ENCODE data around the gene GTF2H4. TPM values are rescaled to one million over a fixed set of nuclear protein-coding genes. Genes with fewer than 3 reads are reported as not detected.

GTF2H4 gene
- total and polyA plus RNA-seq, 2 of the 8 experiments (the other 6 are each of a cell fraction or from before 2014, with no cell fraction given), result 42.3 to 53.4 TPM

GRCh38 chr6:30917041-30917440, 9.0 kb downstream of the GTF2H4 start:
- Histone ChIP-seq H3K79me1 (ENCODE audit: low read depth, low read length) (no peaks in the 10 kb centered on the region), H4K91ac (replicated peaks; ENCODE audit: insufficient read length, low read length) (no peak overlapping the region), H2BK20ac (ENCODE audit: low read length) (no peak overlapping the region), H2AK5ac (ENCODE audit: low read depth, low read length) (no peak overlapping the region), H3K27ac (ENCODE audit: low read depth, low read length) (no peak overlapping the region), H3K56ac (replicated peaks; ENCODE audit: insufficient read length, low read depth, low read length) (no peak overlapping the region), H2BK15ac (ENCODE audit: low read length) (no peak overlapping the region), H2AFZ (ENCODE audit: low read length) (no peak overlapping the region), H3K23me2 (ENCODE audit: low read depth, low read length) (peaks cover 3% of the 10 kb centered on the region; the same call in 1 of the 2 replicates), H3K4me3 (ENCODE audit: extremely low read depth in 1 of 4, insufficient read depth in 2 of 4, low read depth in 3 of 4, low read length in 4 of 4) (no peak overlapping the region), H3K14ac (ENCODE audit: insufficient read length) (no peak overlapping the region), H3K27me3 (replicated peaks in 1 of 4; ENCODE audit: control insufficient read depth in 3 of 4, extremely low read depth in 1 of 4, insufficient read depth in 3 of 4, low read length in 3 of 4) (no peaks in the 10 kb centered on the region), H2BK120ac (replicated peaks; ENCODE audit: low read depth, low read length) (no peak overlapping the region), H3K23ac (ENCODE audit: insufficient read length) (no peak overlapping the region), H3K4me2 (ENCODE audit: insufficient read depth in 1 of 2, low read depth in 2 of 2, low read length in 2 of 2) (no peak overlapping the region), H4K5ac (ENCODE audit: insufficient read length, low read depth, low read length) (no peak overlapping the region), H2BK12ac (ENCODE audit: low read depth, low read length) (no peak overlapping the region), H3K18ac (ENCODE audit: extremely low read depth, low read length) (no peak overlapping the region), H3K9me3 (ENCODE audit: insufficient read depth in 2 of 2, low read depth in 1 of 2, low read length in 1 of 2) (no peaks in the 10 kb centered on the region), H3K9ac (replicated peaks in 1 of 4; ENCODE audit: extremely low read depth in 1 of 4, low read depth in 3 of 4, low read length in 3 of 4) (no peak overlapping the region), H3K79me2 (ENCODE audit: control insufficient read depth in 1 of 2, insufficient read depth in 2 of 2, low read length in 2 of 2) (no peaks in the 10 kb centered on the region; a peak in 1 of 4 replicates), H3K36me3 (ENCODE audit: control insufficient read depth in 2 of 4, insufficient read depth in 4 of 4, low read length in 3 of 4) (peaks cover 6 to 22% (median 18%) of the 10 kb centered on the region in 4 experiments; a peak in 7 of 8 replicates), H2BK5ac (ENCODE audit: low read depth, low read length) (no peak overlapping the region), H3K4me1 (replicated peaks in 1 of 4; ENCODE audit: control insufficient read depth in 3 of 4, insufficient read depth in 4 of 4, low read length in 3 of 4) (peaks cover 0 to 14% (median 6%) of the 10 kb centered on the region in 4 experiments; a peak in 5 of 7 replicates), H3K4ac (replicated peaks; ENCODE audit: insufficient read length, low read depth, low read length) (no peak overlapping the region), H4K8ac (ENCODE audit: extremely low read depth, insufficient read depth, low read length) (no peak overlapping the region), H4K20me1 (replicated peaks in 1 of 2; ENCODE audit: control insufficient read depth in 1 of 2, insufficient read depth in 2 of 2, low read length in 2 of 2) (no peaks in the 10 kb centered on the region)
- no peak for FAIRE-seq
- ChIA-PET CTCF (ENCODE audit: partially characterized antibody) (interaction anchor here (0.7 to 16.0 kb wide), 21 partner anchors 8 to 213 kb away, joined by 3 to 285 read pairs (median 10); partner anchors contain the start of genes DDR1 and MUCL3), POLR2A (ENCODE audit: partially characterized antibody) (interaction anchor here (0.8 to 3.6 kb wide), 4 partner anchors 9 to 223 kb away, joined by 3 to 22 read pairs (median 4); partner anchors contain the start of gene SFTA2)
- no peak for DNase-seq (ENCODE audit: low read depth in 1 of 2, low spot score in 2 of 2)
- WGBS, 2 experiments (ENCODE audit: extremely low coverage in 1 of 2, insufficient coverage in 1 of 2, insufficient read length in 1 of 2, insufficient replicate concordance in 2 of 2, low coverage in 1 of 2, low lambda C conversion rate in 2 of 2, missing lambda C conversion rate in 1 of 2), result 94% methylated on average over 7 of the region's 7 CpGs; no CpG with 5 or more reads in 1 of the 2 experiments
- TF ChIP-seq HDAC6 (IDR thresholded peaks at IDR 0.05; ENCODE audit: low read depth, low read length) (no peak), SUZ12 (IDR thresholded peaks at IDR 0.05; ENCODE audit: low read length) (no peak), RFX5 (IDR thresholded peaks at IDR 0.05; ENCODE audit: borderline replicate concordance, low read depth, low read length) (no peak), SIX5 (IDR thresholded peaks at IDR 0.05; ENCODE audit: low read depth, low read length) (no peak), BCL11A (IDR thresholded peaks at IDR 0.05; ENCODE audit: low read depth in 2 of 2, low read length in 2 of 2) (no peak), CHD1 (IDR thresholded peaks at IDR 0.05; ENCODE audit: low read depth, low read length) (no peak), NANOG (IDR thresholded peaks at IDR 0.05; ENCODE audit: insufficient read depth, low read depth, low read length, poor library complexity, severe bottlenecking) (no peak), CREB1 (IDR thresholded peaks at IDR 0.05) (no peak), POLR2A (IDR thresholded peaks at IDR 0.05; ENCODE audit: control extremely low read depth in 1 of 2, low read depth in 2 of 2, low read length in 2 of 2) (no peak), RAD21 (IDR thresholded peaks at IDR 0.05 in 1 of 2, conservative IDR thresholded peaks at IDR 0.05 in 1 of 2; ENCODE audit: low read depth in 2 of 2, low read length in 2 of 2) (no peak), CHD2 (IDR thresholded peaks at IDR 0.05; ENCODE audit: low read length) (no peak), RXRA (IDR thresholded peaks at IDR 0.05; ENCODE audit: insufficient read depth, low read depth, low read length) (no peak), EGR1 (IDR thresholded peaks at IDR 0.05; ENCODE audit: borderline replicate concordance, low read depth, low read length) (no peak), SP4 (IDR thresholded peaks at IDR 0.05; ENCODE audit: low read length) (no peak)
- TF ChIP-seq, protein P1, sequence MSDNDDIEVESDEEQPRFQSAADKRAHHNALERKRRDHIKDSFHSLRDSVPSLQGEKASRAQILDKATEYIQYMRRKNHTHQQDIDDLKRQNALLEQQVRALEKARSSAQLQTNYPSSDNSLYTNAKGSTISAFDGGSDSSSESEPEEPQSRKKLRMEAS (IDR thresholded peaks at IDR 0.05), result no peak

Measured in H1 (cell line).